A549 (cell line): ENCODE measurements around the gene ZNF846. TPM values are rescaled to one million over a fixed set of nuclear protein-coding genes. Genes with fewer than 3 reads are reported as not detected.

Experiments
- ATAC-seq, 2 experiments: fragments of 200-7000 bp in 1 of 2; fragments of >200 bp in 1 of 2; cut with Nextera tagmentation in 1 of 2; cut with Tn5 transposase in 1 of 2; 3 replicates each; pipeline versions ENCODE4 v1.8.0 to v1.9.1; 2018 to 2020; ENCODE audit warnings: mild to moderate bottlenecking in 1 of 2, moderate library complexity in 1 of 2
- CTCF ChIA-PET: fragments of 300-600 bp; sonication (Branson Sonifier 250); formaldehyde crosslinking; extraction: SDS; loops from one replicate; lab custom pipeline; 2021; ENCODE audit warnings: antibody characterized with exemption, inconsistent platforms; lab: Yijun Ruan, JAX
- POLR2A ChIA-PET: fragments of 350-600 bp; formaldehyde crosslinking; extraction: SDS; loops from one replicate; lab custom pipeline; 2021; ENCODE audit warnings: antibody characterized with exemption, inconsistent platforms; lab: Yijun Ruan, JAX
- DNase-seq, 2 experiments: peaks; one replicate each; pipeline versions ENCODE4 v3.0.0 to v3.0.0-alpha.2; 2011 to 2016; ENCODE audit warnings: low read depth in 1 of 2, low spot score in 1 of 2
- FAIRE-seq: peaks from 2 replicates; lab custom pipeline; 2011; peaks lifted over from hg19 to GRCh38; lab: Jason Lieb, UNC
- H3K27ac ChIP-seq, 2 experiments: fragments of >200 bp; sonication (Bioruptor Twin); formaldehyde crosslinking; 3 replicates each; pipeline ENCODE4 v1.5.1; 2016 to 2017
- H3K4me1 ChIP-seq: fragments of >200 bp; sonication (Bioruptor Twin); formaldehyde crosslinking; 3 replicates; pipeline ENCODE4 v1.6.1; 2016
- H3K4me2 ChIP-seq: fragments of >200 bp; sonication (Bioruptor Twin); formaldehyde crosslinking; 3 replicates; pipeline ENCODE4 v1.6.1; 2016
- H3K4me3 ChIP-seq: fragments of >200 bp; sonication (Bioruptor Twin); formaldehyde crosslinking; 3 replicates; pipeline ENCODE4 v1.5.1; 2016
- H3K9me3 ChIP-seq: fragments of >200 bp; sonication (Bioruptor Twin); formaldehyde crosslinking; 3 replicates; pipeline ENCODE4 v1.6.1; 2016
- CBX2 ChIP-seq: fragments of 200-600 bp; sonication (generic); IDR thresholded peaks from 2 replicates; pipeline ENCODE4 v1.6.1; 2016; ENCODE audit warnings: low read depth, mild to moderate bottlenecking, borderline replicate concordance
- CHD2 ChIP-seq: fragments of 150-350 bp; IDR thresholded peaks from 2 replicates; pipeline ENCODE4 v1.6.1; 2014; ENCODE audit warnings: low read length; ENCODE audit not compliant: partially characterized antibody
- EHF ChIP-seq: fragments of 250-450 bp; sonication (Bioruptor Pico); IDR thresholded peaks from 2 replicates; pipeline ENCODE4 v1.5.0; 2020; ENCODE audit warnings: mild to moderate bottlenecking
- EP300 ChIP-seq, 2 experiments: fragments of >200 bp; sonication (Bioruptor Twin); formaldehyde crosslinking; IDR thresholded peaks; 2 replicates in 1 of 2; 3 replicates in 1 of 2; pipeline ENCODE4 v1.6.1; 2016 to 2017
- ESRRA ChIP-seq: fragments of 150-350 bp; IDR thresholded peaks from 2 replicates; pipeline ENCODE4 v1.6.1; 2014; ENCODE audit warnings: mild to moderate bottlenecking, low read length, borderline replicate concordance
- FOSB ChIP-seq: fragments of 250-450 bp; sonication (Bioruptor Pico); IDR thresholded peaks from 2 replicates; pipeline ENCODE4 v1.5.0; 2020; ENCODE audit warnings: mild to moderate bottlenecking, moderate library complexity
- FOSL2 ChIP-seq, 2 experiments: fragments of 450-650 bp in 1 of 2; fragments of >200 bp in 1 of 2; sonication (Bioruptor Twin) in 1 of 2; formaldehyde crosslinking; IDR thresholded peaks; 2 replicates each; pipeline versions ENCODE4 v1.5.0 to v1.6.1; 2016 to 2020; ENCODE audit warnings: mild to moderate bottlenecking in 1 of 2, moderate library complexity in 1 of 2
- GATA3 ChIP-seq: IDR thresholded peaks from 2 replicates; pipeline ENCODE4 v1.6.1; 2012; ENCODE audit warnings: borderline replicate concordance
- HDAC2 ChIP-seq: fragments of 200-600 bp; sonication (generic); IDR thresholded peaks from 2 replicates; pipeline ENCODE4 v1.6.1; 2016
- HEYL ChIP-seq: fragments of 250-450 bp; sonication (Bioruptor Pico); IDR thresholded peaks from 2 replicates; pipeline ENCODE4 v1.8.0; 2021; ENCODE audit warnings: mild to moderate bottlenecking, moderate library complexity
- HMGXB4 ChIP-seq: fragments of 250-450 bp; sonication (Bioruptor Pico); IDR thresholded peaks from 2 replicates; pipeline ENCODE4 v1.5.0; 2021; ENCODE audit warnings: mild to moderate bottlenecking, moderate library complexity, borderline replicate concordance
- HOXA7 ChIP-seq: fragments of 250-450 bp; sonication (Bioruptor Pico); IDR thresholded peaks from 2 replicates; pipeline ENCODE4 v1.5.0; 2020; ENCODE audit warnings: mild to moderate bottlenecking, moderate library complexity
- HOXB13 ChIP-seq: fragments of 250-450 bp; sonication (Bioruptor Pico); IDR thresholded peaks from 2 replicates; pipeline ENCODE4 v1.5.0; 2020; ENCODE audit warnings: low read depth, mild to moderate bottlenecking, moderate library complexity
- JUNB ChIP-seq: fragments of >200 bp; sonication (Bioruptor Twin); formaldehyde crosslinking; IDR thresholded peaks from 2 replicates; pipeline ENCODE4 v1.6.1; 2016
- KDM1A ChIP-seq: fragments of 200-600 bp; sonication (generic); IDR thresholded peaks from 2 replicates; pipeline ENCODE4 v1.6.1; 2016; ENCODE audit warnings: low read depth, mild to moderate bottlenecking
- KDM5A ChIP-seq: fragments of 200-600 bp; sonication (generic); IDR thresholded peaks from 2 replicates; pipeline ENCODE4 v1.6.1; 2016; ENCODE audit warnings: antibody characterized with exemption, mild to moderate bottlenecking
- MAFK ChIP-seq: fragments of 450-650 bp; IDR thresholded peaks from 2 replicates; pipeline ENCODE4 v1.6.1; 2014; ENCODE audit not compliant: partially characterized antibody
- PBX3 ChIP-seq: IDR thresholded peaks from 2 replicates; pipeline ENCODE4 v1.6.1; 2012
- PHF8 ChIP-seq: fragments of 200-600 bp; sonication (generic); IDR thresholded peaks from 2 replicates; pipeline ENCODE4 v1.6.1; 2016; ENCODE audit warnings: low read depth, mild to moderate bottlenecking, antibody characterized with exemption, moderate library complexity, borderline replicate concordance
- POLR2AphosphoS2 ChIP-seq: conservative IDR thresholded peaks from 2 replicates; pipeline ENCODE4 v1.6.1; 2012; ENCODE audit warnings: low read length, improper control_type of control experiment, inconsistent platforms
- RFX5 ChIP-seq: fragments of 450-650 bp; IDR thresholded peaks from 2 replicates; pipeline ENCODE4 v1.7.1; 2014; ENCODE audit warnings: antibody characterized with exemption, mild to moderate bottlenecking, moderate library complexity
- TP53 ChIP-seq: fragments of 250-450 bp; sonication (Bioruptor Pico); IDR thresholded peaks from 2 replicates; pipeline ENCODE4 v1.5.0; 2021; ENCODE audit warnings: mild to moderate bottlenecking, moderate library complexity
- ZC3H11A ChIP-seq: fragments of 450-650 bp; IDR thresholded peaks from 2 replicates; pipeline ENCODE4 v1.6.1; 2014; ENCODE audit warnings: antibody characterized with exemption, mild to moderate bottlenecking
- ZSCAN20 ChIP-seq: fragments of 250-450 bp; sonication (Bioruptor Pico); IDR thresholded peaks from 2 replicates; pipeline ENCODE4 v1.8.0; 2022; ENCODE audit warnings: mild to moderate bottlenecking, moderate library complexity
- WGBS: methylation state at CpG from one replicate; pipeline ENCODE4 v1.1.6; 2017; ENCODE audit errors: missing lambda C conversion rate; 5-methylcytosine and 5-hydroxymethylcytosine counted together
- polyA plus RNA-seq, 4 experiments: library from polyadenylated mRNA; depleted of rRNA in 3 of 4; stranded (reverse); fragments of >200 nt; fragmentation: RNase III in 1 of 4; extraction: RNeasy Plus Mini Kit Qiagen cat#74134 plus additional on column Dnase treatment in 1 of 4; gene quantifications; 2 replicates in 3 of 4; 3 replicates in 1 of 4; pipeline ENCODE4 v1.2.3, GENCODE V29; 2011 to 2017

The ZNF846 gene
- polyA plus RNA-seq, 2 of the 4 experiments (the other 2 are of a cell fraction) = 2.1 to 4.5 TPM

DNA sequence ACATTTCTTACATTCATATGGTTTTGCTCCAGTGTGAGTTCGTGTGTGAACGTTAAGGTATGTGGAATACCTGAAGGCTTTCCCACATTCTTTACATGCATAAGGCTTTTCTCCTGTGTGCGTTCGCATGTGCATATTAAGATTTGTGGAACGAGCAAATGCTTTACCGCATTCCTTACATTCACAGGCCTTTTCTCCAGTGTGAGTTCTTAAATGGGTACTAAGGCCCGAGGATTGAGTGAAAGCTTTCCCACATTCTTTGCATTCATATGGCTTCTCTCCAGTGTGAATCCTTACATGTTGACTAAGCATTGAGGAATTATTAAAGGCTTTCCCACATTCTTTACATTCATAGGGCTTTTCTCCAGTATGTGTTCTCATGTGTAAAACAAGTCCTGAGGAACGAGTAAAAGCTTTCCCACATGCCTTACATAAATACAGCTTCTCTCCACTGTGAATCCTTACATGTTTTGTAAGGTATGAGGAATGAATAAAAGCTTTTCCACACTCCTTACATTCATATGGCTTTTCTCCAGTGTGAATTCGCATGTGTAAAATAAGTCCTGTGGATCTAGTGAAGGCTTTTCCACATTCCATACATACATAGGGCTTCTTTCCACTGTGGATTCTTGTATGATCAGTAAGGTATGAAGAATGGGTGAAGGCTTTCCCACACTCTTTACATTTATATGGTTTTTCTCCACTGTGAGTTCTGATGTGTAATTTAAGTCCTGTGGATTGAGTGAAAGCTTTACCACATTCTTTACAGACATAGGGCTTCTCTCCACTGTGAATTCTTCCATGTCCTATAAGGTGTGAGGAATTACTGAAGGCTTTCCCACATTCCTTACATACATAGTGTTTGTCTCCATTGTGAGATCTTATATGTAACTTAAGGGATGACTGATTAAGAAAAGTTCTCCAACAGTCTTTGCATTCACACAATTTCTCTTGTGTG lies 10.7 kb downstream of the ZNF846 start:
- 52% methylated on average over 9 of the region's 9 CpGs for WGBS
- Histone ChIP-seq H3K4me2 (no peak overlapping the region), H3K9me3 (peaks cover 51% of the 10 kb centered on the region), H3K27ac (no peak overlapping the region), H3K4me1 (no peaks in the 10 kb centered on the region), H3K4me3 (no peak overlapping the region)
- ChIA-PET CTCF (no interaction called here), POLR2A (no interaction called here)
- TF ChIP-seq KDM1A (peak; percentile 50; the same call in 1 of the 2 replicates), GATA3 (no peak)
- no peak for FAIRE-seq
- DNase-seq = no peak
- no peak for ATAC-seq

DNA sequence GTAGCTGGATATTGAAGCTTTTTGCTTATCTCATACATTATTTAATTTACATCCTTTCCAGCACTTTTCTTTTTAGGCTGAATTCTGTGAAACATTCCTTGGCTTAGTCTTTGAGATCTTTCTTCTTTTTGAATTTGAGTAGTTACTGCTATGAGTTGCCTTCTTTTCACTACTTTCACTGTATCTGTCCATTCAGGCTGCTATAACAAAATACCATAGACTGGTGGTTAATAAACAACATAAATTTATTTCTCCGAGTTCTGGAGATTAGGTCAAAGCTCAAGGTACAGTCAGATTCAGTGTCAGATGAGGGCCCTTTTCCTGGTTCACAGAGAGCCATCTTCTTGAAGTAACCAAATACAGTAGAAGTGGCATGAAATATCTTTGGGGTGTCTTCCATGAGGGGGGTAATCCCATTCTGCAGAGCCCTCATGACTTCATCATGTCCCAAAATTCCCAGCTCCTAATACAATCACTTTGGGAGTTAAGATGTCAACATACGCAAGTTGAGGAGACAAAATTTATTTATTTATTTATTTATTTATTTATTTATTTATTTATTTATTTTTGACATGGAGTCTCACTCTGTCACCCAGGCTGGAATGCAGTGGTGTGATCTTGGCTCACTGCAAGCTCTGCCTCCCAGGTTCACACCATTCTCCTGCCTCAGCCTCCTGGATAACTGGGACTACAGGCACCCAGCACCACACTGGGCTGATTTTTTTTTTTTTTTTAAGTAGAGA lies 15.7 kb downstream of the ZNF846 start:
- POLR2A ChIA-PET = no interaction called here
- WGBS = 30% methylated on average over 2 of the region's 2 CpGs
- CTCF ChIA-PET = no interaction called here
- Histone ChIP-seq H3K4me3 (no peak overlapping the region), H3K9me3 (peaks cover 32% of the 10 kb centered on the region), H3K4me1 (no peaks in the 10 kb centered on the region), H3K27ac (no peak overlapping the region), H3K4me2 (no peak overlapping the region)
- FAIRE-seq (no peak), ATAC-seq (no peak), DNase-seq (no peak)
- TF ChIP-seq ZC3H11A (peak; percentile 47), RFX5 (no peak)

GRCh38 chr19:9751446-9751845 lies 17.1 kb downstream of the ZNF846 start:
- Histone ChIP-seq H3K4me3 (no peak overlapping the region), H3K9me3 (peaks cover 24% of the 10 kb centered on the region), H3K4me1 (no peaks in the 10 kb centered on the region)
- no peak for ATAC-seq
- POLR2A ChIA-PET = no interaction called here
- no peak for FAIRE-seq
- WGBS = 56% methylated on average over 7 of the region's 7 CpGs
- no peak for TF ChIP-seq HDAC2
- no peak for TF ChIP-seq HOXB13
- no peak for TF ChIP-seq PHF8
- no peak for TF ChIP-seq POLR2AphosphoS2
- no peak for TF ChIP-seq HOXA7 (CRISPR knock-in tag)
- no peak for TF ChIP-seq JUNB
- no peak for TF ChIP-seq PBX3
- TF ChIP-seq EHF = no peak
- TF ChIP-seq, all 56 proteins: peak for 0
- CTCF ChIA-PET = no interaction called here
- Histone ChIP-seq H3K4me2 (no peak overlapping the region), H3K27ac (no peak overlapping the region)
- no peak for DNase-seq

GRCh38 chr19:9741476-9742171 lies 26.9 kb downstream of the ZNF846 start:
- H3K27ac ChIP-seq = no peak overlapping the region
- DNase-seq = no peak
- no peak for ATAC-seq
- 13% methylated on average over 5 of the region's 5 CpGs for WGBS
- H3K4me2 ChIP-seq = no peak overlapping the region
- no peak for FAIRE-seq
- POLR2A ChIA-PET = no interaction called here
- no peak overlapping the region for H3K4me3 ChIP-seq
- no peaks in the 10 kb centered on the region for H3K4me1 ChIP-seq
- H3K9me3 ChIP-seq = no peaks in the 10 kb centered on the region; the same call in 2 of the 3 replicates
- CTCF ChIA-PET = no interaction called here
- no peak for TF ChIP-seq EP300 (IDR thresholded peaks at IDR 0.05)
- TF ChIP-seq CHD2 = no peak
- TF ChIP-seq HEYL (CRISPR knock-in tag) = no peak
- no peak for TF ChIP-seq FOSL2 (IDR thresholded peaks at IDR 0.05)
- no peak for TF ChIP-seq FOSL2 (CRISPR knock-in tag; IDR thresholded peaks at IDR 0.05)
- TF ChIP-seq TP53 (CRISPR knock-in tag) = no peak
- no peak for TF ChIP-seq HOXA7 (CRISPR knock-in tag)
- no peak for TF ChIP-seq HMGXB4 (CRISPR knock-in tag)
- no peak for TF ChIP-seq KDM1A
- TF ChIP-seq JUNB = no peak
- no peak for TF ChIP-seq CBX2
- no peak for TF ChIP-seq ESRRA
- no peak for TF ChIP-seq MAFK
- no peak for TF ChIP-seq PBX3
- no peak for TF ChIP-seq KDM5A
- TF ChIP-seq FOSB (CRISPR knock-in tag) = no peak
- no peak for TF ChIP-seq EHF
- TF ChIP-seq ZSCAN20 = no peak
